ENCODE measurements around the gene GRIN3B.

DNA sequence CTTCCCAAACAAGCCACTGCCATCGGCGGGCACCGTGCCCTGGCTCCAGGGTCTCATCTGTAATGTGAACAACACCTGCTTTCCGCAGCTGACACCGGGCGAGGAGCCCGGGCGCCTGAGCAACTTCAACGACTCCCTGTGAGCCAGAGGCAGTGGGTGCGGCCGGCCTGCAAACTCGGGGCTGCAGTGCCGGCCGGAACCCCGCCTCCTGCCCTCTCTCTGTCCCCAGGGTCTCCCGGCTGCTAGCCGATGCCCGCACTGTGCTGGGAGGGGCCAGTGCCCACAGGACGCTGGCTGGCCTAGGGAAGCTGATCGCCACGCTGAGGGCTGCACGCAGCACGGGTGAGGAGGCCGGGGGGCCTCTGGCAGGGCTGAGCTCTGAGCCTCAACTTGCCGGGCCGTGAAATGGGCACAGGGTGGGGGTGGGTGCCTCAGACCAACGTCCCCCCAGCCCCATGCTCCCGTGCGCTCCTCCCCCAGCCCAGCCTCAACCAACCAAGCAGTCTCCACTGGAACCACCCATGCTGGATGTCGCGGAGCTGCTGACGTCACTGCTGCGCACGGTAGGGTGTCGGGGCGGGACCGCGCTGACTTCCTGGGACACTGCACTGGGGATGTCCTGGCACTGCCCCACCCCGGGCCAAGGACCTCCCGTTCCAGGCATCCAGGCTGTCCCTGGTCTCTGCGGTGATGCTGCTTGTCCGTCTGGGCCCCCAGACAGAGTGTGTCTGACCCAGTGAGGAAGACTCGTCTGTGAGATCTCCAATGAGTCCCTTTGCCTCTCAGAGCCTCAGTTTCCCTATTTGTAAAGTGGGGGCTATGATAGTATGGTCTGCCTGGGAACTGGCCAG is 41.8 kb downstream of the GRIN3B start:
- TF ChIP-seq, protein P1, sequence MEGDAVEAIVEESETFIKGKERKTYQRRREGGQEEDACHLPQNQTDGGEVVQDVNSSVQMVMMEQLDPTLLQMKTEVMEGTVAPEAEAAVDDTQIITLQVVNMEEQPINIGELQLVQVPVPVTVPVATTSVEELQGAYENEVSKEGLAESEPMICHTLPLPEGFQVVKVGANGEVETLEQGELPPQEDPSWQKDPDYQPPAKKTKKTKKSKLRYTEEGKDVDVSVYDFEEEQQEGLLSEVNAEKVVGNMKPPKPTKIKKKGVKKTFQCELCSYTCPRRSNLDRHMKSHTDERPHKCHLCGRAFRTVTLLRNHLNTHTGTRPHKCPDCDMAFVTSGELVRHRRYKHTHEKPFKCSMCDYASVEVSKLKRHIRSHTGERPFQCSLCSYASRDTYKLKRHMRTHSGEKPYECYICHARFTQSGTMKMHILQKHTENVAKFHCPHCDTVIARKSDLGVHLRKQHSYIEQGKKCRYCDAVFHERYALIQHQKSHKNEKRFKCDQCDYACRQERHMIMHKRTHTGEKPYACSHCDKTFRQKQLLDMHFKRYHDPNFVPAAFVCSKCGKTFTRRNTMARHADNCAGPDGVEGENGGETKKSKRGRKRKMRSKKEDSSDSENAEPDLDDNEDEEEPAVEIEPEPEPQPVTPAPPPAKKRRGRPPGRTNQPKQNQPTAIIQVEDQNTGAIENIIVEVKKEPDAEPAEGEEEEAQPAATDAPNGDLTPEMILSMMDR (IDR thresholded peaks at IDR 0.05 in 4 of 5, conservative IDR thresholded peaks at IDR 0.05 in 1 of 5), result no peak
- peak in 1 of 2 donors; percentile 14 for TF ChIP-seq POLR2A (IDR thresholded peaks at IDR 0.05)
